ENCODE measurements around the gene NCKAP5. TPM values are rescaled to one million over a fixed set of nuclear protein-coding genes. Genes with fewer than 3 reads are reported as not detected.

Gene NCKAP5
- total and polyA plus RNA-seq, 2 of the 8 experiments (the other 6 are each of a cell fraction or from before 2014, with no cell fraction given) = 0.27 to 0.86 TPM

GRCh38 chr2:133204421-133204820 is 363.8 kb downstream of the NCKAP5 start:
- no peak for DNase-seq (ENCODE audit: low read depth in 1 of 2, low spot score in 2 of 2)
- Histone ChIP-seq H4K5ac (ENCODE audit: insufficient read length, low read depth, low read length) (no peak overlapping the region), H3K4ac (replicated peaks; ENCODE audit: insufficient read length, low read depth, low read length) (no peak overlapping the region), H3K9ac (replicated peaks in 1 of 4; ENCODE audit: extremely low read depth in 1 of 4, low read depth in 3 of 4, low read length in 3 of 4) (no peak overlapping the region), H4K8ac (ENCODE audit: extremely low read depth, insufficient read depth, low read length) (no peak overlapping the region), H3K36me3 (ENCODE audit: control insufficient read depth in 2 of 4, insufficient read depth in 4 of 4, low read length in 3 of 4) (peaks cover 0 to 3% (median 0%) of the 10 kb centered on the region in 4 experiments; a peak in 1 of 8 replicates), H3K14ac (ENCODE audit: insufficient read length) (no peak overlapping the region), H2BK5ac (ENCODE audit: low read depth, low read length) (no peak overlapping the region), H3K4me3 (ENCODE audit: extremely low read depth in 1 of 4, insufficient read depth in 2 of 4, low read depth in 3 of 4, low read length in 4 of 4) (no peak overlapping the region), H2BK20ac (ENCODE audit: low read length) (no peak overlapping the region), H3K79me2 (ENCODE audit: control insufficient read depth in 1 of 2, insufficient read depth in 2 of 2, low read length in 2 of 2) (no peaks in the 10 kb centered on the region), H2BK15ac (ENCODE audit: low read length) (no peak overlapping the region), H3K27ac (ENCODE audit: low read depth, low read length) (no peak overlapping the region), H3K79me1 (ENCODE audit: low read depth, low read length) (no peaks in the 10 kb centered on the region), H2AK5ac (ENCODE audit: low read depth, low read length) (no peak overlapping the region), H3K27me3 (replicated peaks in 1 of 4; ENCODE audit: control insufficient read depth in 3 of 4, extremely low read depth in 1 of 4, insufficient read depth in 3 of 4, low read length in 3 of 4) (no peaks in the 10 kb centered on the region), H2BK120ac (replicated peaks; ENCODE audit: low read depth, low read length) (no peak overlapping the region), H3K4me1 (replicated peaks in 1 of 4; ENCODE audit: control insufficient read depth in 3 of 4, insufficient read depth in 4 of 4, low read length in 3 of 4) (no peaks in the 10 kb centered on the region), H4K20me1 (replicated peaks in 1 of 2; ENCODE audit: control insufficient read depth in 1 of 2, insufficient read depth in 2 of 2, low read length in 2 of 2) (no peaks in the 10 kb centered on the region), H3K23ac (ENCODE audit: insufficient read length) (no peak overlapping the region), H3K23me2 (ENCODE audit: low read depth, low read length) (no peaks in the 10 kb centered on the region), H3K56ac (replicated peaks; ENCODE audit: insufficient read length, low read depth, low read length) (no peak overlapping the region), H2BK12ac (ENCODE audit: low read depth, low read length) (no peak overlapping the region), H4K91ac (replicated peaks; ENCODE audit: insufficient read length, low read length) (no peak overlapping the region), H3K9me3 (ENCODE audit: insufficient read depth in 2 of 2, low read depth in 1 of 2, low read length in 1 of 2) (peaks cover 8 to 14% of the 10 kb centered on the region in 2 experiments; a peak in 2 of 4 replicates), H3K4me2 (ENCODE audit: insufficient read depth in 1 of 2, low read depth in 2 of 2, low read length in 2 of 2) (no peak overlapping the region), H2AFZ (ENCODE audit: low read length) (no peak overlapping the region), H3K18ac (ENCODE audit: extremely low read depth, low read length) (no peak overlapping the region)
- ChIA-PET POLR2A (ENCODE audit: partially characterized antibody) (no interaction called here), CTCF (ENCODE audit: partially characterized antibody) (interaction anchor here (0.6 kb wide), 1 partner anchor 450 kb away, joined by 3 read pairs; no protein-coding TSS in a partner anchor)
- TF ChIP-seq PHF8 (conservative IDR thresholded peaks at IDR 0.05; ENCODE audit: low read depth, low read length) = no peak
- TF ChIP-seq POLR2A (IDR thresholded peaks at IDR 0.05; ENCODE audit: control extremely low read depth in 1 of 2, low read depth in 2 of 2, low read length in 2 of 2) = no peak
- no peak for TF ChIP-seq SP4 (IDR thresholded peaks at IDR 0.05; ENCODE audit: low read length)
- no peak for TF ChIP-seq NANOG (IDR thresholded peaks at IDR 0.05; ENCODE audit: insufficient read depth, low read depth, low read length, poor library complexity, severe bottlenecking)
- no peak for TF ChIP-seq GTF2F1 (IDR thresholded peaks at IDR 0.05; ENCODE audit: borderline replicate concordance, low read depth, low read length)
- TF ChIP-seq GABPA (IDR thresholded peaks at IDR 0.05; ENCODE audit: borderline replicate concordance, insufficient read depth, low read length) = no peak
- no peak for TF ChIP-seq SUZ12 (IDR thresholded peaks at IDR 0.05; ENCODE audit: low read length)
- no peak for TF ChIP-seq SIX5 (IDR thresholded peaks at IDR 0.05; ENCODE audit: low read depth, low read length)
- no peak for TF ChIP-seq MAX (IDR thresholded peaks at IDR 0.05)
- no peak for TF ChIP-seq SAP30 (IDR thresholded peaks at IDR 0.05; ENCODE audit: insufficient read depth, insufficient replicate concordance, low read length)
- TF ChIP-seq CHD2 (IDR thresholded peaks at IDR 0.05; ENCODE audit: low read length) = no peak
- TF ChIP-seq FOSL1 (IDR thresholded peaks at IDR 0.05; ENCODE audit: insufficient read depth, low read depth, low read length) = no peak
- TF ChIP-seq CBX5 (IDR thresholded peaks at IDR 0.05; ENCODE audit: low read depth, low read length) = no peak
- TF ChIP-seq CREB1 (IDR thresholded peaks at IDR 0.05) = no peak
- TF ChIP-seq RNF2 (IDR thresholded peaks at IDR 0.05; ENCODE audit: borderline replicate concordance, low read depth, low read length, missing control alignments, poor library complexity, severe bottlenecking) = no peak
- 95% methylated on average over 4 of the region's 4 CpGs; no CpG with 5 or more reads in 1 of the 2 experiments for WGBS, 2 experiments (ENCODE audit: extremely low coverage in 1 of 2, insufficient coverage in 1 of 2, insufficient read length in 1 of 2, insufficient replicate concordance in 2 of 2, low coverage in 1 of 2, low lambda C conversion rate in 2 of 2, missing lambda C conversion rate in 1 of 2)
- FAIRE-seq = no peak
